CD14-positive monocyte (primary cell): Measurements from ENCODE around the gene NDUFB11. TPM values are rescaled to one million over a fixed set of nuclear protein-coding genes. Genes with fewer than 3 reads are reported as not detected.

Experiments
- DNase-seq, 3 donors: peaks; one replicate each; pipeline ENCODE4 v3.0.0-alpha.2; 2011 to 2022
- H2AFZ ChIP-seq: 2 replicates; pipeline ENCODE4 v1.6.0; 2012; ENCODE audit warnings: mild to moderate bottlenecking, low read depth, low read length, inconsistent platforms; ENCODE audit not compliant: insufficient read depth, poor library complexity, severe bottlenecking
- H3K27ac ChIP-seq, 2 donors: 1 replicate in 1 of 2; 2 replicates in 1 of 2; pipeline ENCODE4 v1.5.1; 2012 to 2013; ENCODE audit warnings: low read length in 2 of 2, control low read depth in 1 of 2, inconsistent platforms in 1 of 2, low read depth in 1 of 2, mild to moderate bottlenecking in 1 of 2
- H3K27me3 ChIP-seq, 2 donors: one replicate each; pipeline versions ENCODE4 v1.6.0 to v1.6.1; 2011 to 2013; ENCODE audit warnings: low read length in 2 of 2; ENCODE audit not compliant: control insufficient read depth in 2 of 2, insufficient read depth in 2 of 2
- H3K36me3 ChIP-seq, 2 donors: replicated peaks in 1 of 2; 1 replicate in 1 of 2; 2 replicates in 1 of 2; pipeline versions ENCODE4 v1.5.1 to v1.6.1; 2012 to 2013; ENCODE audit warnings: low read length in 2 of 2, control low read depth in 1 of 2, inconsistent platforms in 1 of 2, mild to moderate bottlenecking in 1 of 2; ENCODE audit not compliant: insufficient read depth in 2 of 2, control insufficient read depth in 1 of 2
- H3K4me1 ChIP-seq, 2 donors: 1 replicate in 1 of 2; 2 replicates in 1 of 2; pipeline versions ENCODE4 v1.5.1 to v1.6.1; 2012 to 2013; ENCODE audit warnings: low read length in 2 of 2, control low read depth in 1 of 2, inconsistent platforms in 1 of 2, mild to moderate bottlenecking in 1 of 2, moderate library complexity in 1 of 2; ENCODE audit not compliant: insufficient read depth in 2 of 2, control insufficient read depth in 1 of 2
- H3K4me2 ChIP-seq: replicated peaks from 2 replicates; pipeline ENCODE3; 2012; ENCODE audit warnings: low read length, moderate library complexity, mild to moderate bottlenecking; ENCODE audit not compliant: poor library complexity, severe bottlenecking; ENCODE audit errors: extremely low read depth
- H3K4me3 ChIP-seq, 3 experiments: fragments of 200-600 bp in 1 of 3; sonication (generic) in 1 of 3; replicated peaks in 1 of 3; 1 replicate in 2 of 3; 2 replicates in 1 of 3; pipeline ENCODE4 v1.5.1; 2011 to 2013; ENCODE audit warnings: low read length in 3 of 3, mild to moderate bottlenecking in 3 of 3, control low read depth in 2 of 3, low read depth in 2 of 3, inconsistent platforms in 1 of 3, moderate library complexity in 1 of 3
- H3K79me2 ChIP-seq: 2 replicates; pipeline ENCODE4 v1.6.0; 2012; ENCODE audit warnings: mild to moderate bottlenecking, control low read depth, inconsistent platforms, low read length, moderate library complexity; ENCODE audit not compliant: insufficient read depth
- H3K9ac ChIP-seq: 2 replicates; pipeline ENCODE4 v1.6.0; 2017; ENCODE audit warnings: low read length, mild to moderate bottlenecking; ENCODE audit not compliant: insufficient read depth, poor library complexity, severe bottlenecking
- H3K9me3 ChIP-seq, 2 donors: replicated peaks in 1 of 2; 1 replicate in 1 of 2; 2 replicates in 1 of 2; pipeline versions ENCODE4 v1.5.1 to v1.6.1; 2012 to 2013; ENCODE audit warnings: low read length in 2 of 2, control low read depth in 1 of 2; ENCODE audit not compliant: control insufficient read depth in 1 of 2, insufficient read depth in 1 of 2
- H4K20me1 ChIP-seq: 2 replicates; pipeline ENCODE4 v1.6.0; 2012; ENCODE audit warnings: mild to moderate bottlenecking, low read length, control low read depth, moderate library complexity; ENCODE audit not compliant: insufficient read depth
- H3K27ac Mint-ChIP-seq, 7 donors: one replicate each; pipeline ENCODE4 v1.8.0; 2020; ENCODE audit warnings: mild to moderate bottlenecking in 7 of 7, mixed read lengths in 7 of 7, moderate library complexity in 6 of 7, inconsistent platforms in 2 of 7
- H3K27me3 Mint-ChIP-seq, 3 donors: one replicate each; pipeline ENCODE4 v1.8.0; 2021 to 2022; ENCODE audit warnings: low read depth in 3 of 3, mild to moderate bottlenecking in 3 of 3, mixed read lengths in 3 of 3, moderate library complexity in 3 of 3, inconsistent platforms in 1 of 3
- H3K36me3 Mint-ChIP-seq, 2 donors: one replicate each; pipeline ENCODE4 v1.8.0; 2020; ENCODE audit warnings: mixed read lengths in 2 of 2, inconsistent platforms in 1 of 2, mild to moderate bottlenecking in 1 of 2
- H3K4me1 Mint-ChIP-seq: one replicate; pipeline ENCODE4 v1.8.0; 2020; ENCODE audit warnings: mild to moderate bottlenecking, mixed read lengths
- H3K4me3 Mint-ChIP-seq, 2 donors: one replicate each; pipeline ENCODE4 v1.8.0; 2020; ENCODE audit warnings: mild to moderate bottlenecking in 2 of 2, mixed read lengths in 2 of 2, moderate library complexity in 1 of 2
- H3K9me3 Mint-ChIP-seq, 7 donors: one replicate each; pipeline ENCODE4 v1.8.0; 2020 to 2022; ENCODE audit warnings: mixed read lengths in 7 of 7, mild to moderate bottlenecking in 6 of 7, moderate library complexity in 6 of 7, inconsistent platforms in 2 of 7
- WGBS: methylation state at CpG from one replicate; pipeline ENCODE4 v1.1.5; 2013; ENCODE audit warnings: missing lambda C conversion rate; ENCODE audit not compliant: insufficient coverage; 5-methylcytosine and 5-hydroxymethylcytosine counted together
- intact Hi-C, 2 donors: fragments of 100-400 bp; cut with micrococcal nuclease; formaldehyde crosslinking; loops; one replicate each; pipeline versions ENCODE4 v1.15.0 to v1.15.1; 2023
- polyA plus RNA-seq, 3 donors: library from polyadenylated mRNA; depleted of rRNA in 1 of 3; unstranded in 2 of 3; stranded (reverse) in 1 of 3; fragments of 300-500 nt in 2 of 3; fragments of >200 nt in 1 of 3; fragmentation: Illumina TruSeq in 2 of 3; gene quantifications; 1 replicate in 2 of 3; 2 replicates in 1 of 3; pipeline ENCODE4 v1.2.3, GENCODE V29; 2012 to 2021
- TF ChIP-seq, protein P1 (sequence below): fragments of 200-600 bp; IDR thresholded peaks from one replicate; pipeline ENCODE4 v1.8.0; 2022; ENCODE audit warnings: antibody characterized with exemption, mild to moderate bottlenecking

NDUFB11 gene
- polyA plus RNA-seq, 3 donors, result 35.2 to 139 (median 104) TPM

DNA sequence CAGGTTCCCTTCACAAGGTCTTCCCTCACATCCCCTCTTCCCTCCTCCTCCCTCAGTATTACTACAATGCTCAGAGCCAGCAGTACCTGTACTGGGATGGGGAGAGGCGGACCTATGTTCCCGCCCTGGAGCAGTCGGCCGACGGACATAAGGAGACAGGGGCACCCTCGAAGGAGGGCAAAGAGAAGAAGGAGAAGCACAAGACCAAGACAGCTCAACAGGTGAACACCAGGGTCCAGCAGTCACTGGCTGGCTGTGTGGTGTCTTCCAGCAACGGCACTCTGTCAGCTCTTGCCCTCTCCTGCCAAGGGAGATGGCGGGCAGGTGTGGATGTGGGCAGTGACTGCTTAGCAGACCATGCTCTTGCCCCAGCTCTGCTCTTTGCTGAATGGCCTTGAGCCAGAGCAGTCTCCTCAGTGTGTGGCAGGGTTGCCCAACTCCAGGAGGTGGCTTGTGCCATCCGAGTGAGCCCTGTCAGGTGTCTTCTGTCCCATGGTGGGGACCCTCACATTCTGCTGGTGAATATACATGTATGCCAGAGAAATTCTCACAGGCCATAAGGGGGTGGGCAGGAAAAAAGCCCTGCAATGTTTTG lies 37.7 kb upstream of the NDUFB11 start:
- H3K27ac ChIP-seq, result no peak overlapping the region
- H3K4me1 Mint-ChIP-seq, result no peaks in the 10 kb centered on the region
- H3K79me2 ChIP-seq, result no peaks in the 10 kb centered on the region
- TF ChIP-seq, protein P1, sequence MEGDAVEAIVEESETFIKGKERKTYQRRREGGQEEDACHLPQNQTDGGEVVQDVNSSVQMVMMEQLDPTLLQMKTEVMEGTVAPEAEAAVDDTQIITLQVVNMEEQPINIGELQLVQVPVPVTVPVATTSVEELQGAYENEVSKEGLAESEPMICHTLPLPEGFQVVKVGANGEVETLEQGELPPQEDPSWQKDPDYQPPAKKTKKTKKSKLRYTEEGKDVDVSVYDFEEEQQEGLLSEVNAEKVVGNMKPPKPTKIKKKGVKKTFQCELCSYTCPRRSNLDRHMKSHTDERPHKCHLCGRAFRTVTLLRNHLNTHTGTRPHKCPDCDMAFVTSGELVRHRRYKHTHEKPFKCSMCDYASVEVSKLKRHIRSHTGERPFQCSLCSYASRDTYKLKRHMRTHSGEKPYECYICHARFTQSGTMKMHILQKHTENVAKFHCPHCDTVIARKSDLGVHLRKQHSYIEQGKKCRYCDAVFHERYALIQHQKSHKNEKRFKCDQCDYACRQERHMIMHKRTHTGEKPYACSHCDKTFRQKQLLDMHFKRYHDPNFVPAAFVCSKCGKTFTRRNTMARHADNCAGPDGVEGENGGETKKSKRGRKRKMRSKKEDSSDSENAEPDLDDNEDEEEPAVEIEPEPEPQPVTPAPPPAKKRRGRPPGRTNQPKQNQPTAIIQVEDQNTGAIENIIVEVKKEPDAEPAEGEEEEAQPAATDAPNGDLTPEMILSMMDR, result no peak
- DNase-seq, result no peak
- no peak overlapping the region for H3K4me3 ChIP-seq
- H3K27ac Mint-ChIP-seq, result no peak overlapping the region
- H4K20me1 ChIP-seq, result peaks cover 4% of the 10 kb centered on the region
- H3K4me3 Mint-ChIP-seq, result no peak overlapping the region
- H3K36me3 Mint-ChIP-seq, result peaks cover 64 to 83% of the 10 kb centered on the region in 2 donors
- no peak overlapping the region for H3K9ac ChIP-seq
- intact Hi-C loops, result no loop called here
- peaks cover 0 to 43% (median 0%) of the 10 kb centered on the region in 3 donors for H3K27me3 Mint-ChIP-seq
- 100% methylated on average over 1 of the region's 9 CpGs for WGBS
- H3K4me2 ChIP-seq, result no peak overlapping the region
- no peaks in the 10 kb centered on the region for H3K27me3 ChIP-seq
- H3K9me3 Mint-ChIP-seq, result peaks cover 0 to 4% (median 0%) of the 10 kb centered on the region in 7 donors
- H3K9me3 ChIP-seq, result no peaks in the 10 kb centered on the region
- H3K4me1 ChIP-seq, result no peaks in the 10 kb centered on the region
- peaks cover 66 to 90% of the 10 kb centered on the region in 2 donors for H3K36me3 ChIP-seq
- H2AFZ ChIP-seq, result no peak overlapping the region

DNA sequence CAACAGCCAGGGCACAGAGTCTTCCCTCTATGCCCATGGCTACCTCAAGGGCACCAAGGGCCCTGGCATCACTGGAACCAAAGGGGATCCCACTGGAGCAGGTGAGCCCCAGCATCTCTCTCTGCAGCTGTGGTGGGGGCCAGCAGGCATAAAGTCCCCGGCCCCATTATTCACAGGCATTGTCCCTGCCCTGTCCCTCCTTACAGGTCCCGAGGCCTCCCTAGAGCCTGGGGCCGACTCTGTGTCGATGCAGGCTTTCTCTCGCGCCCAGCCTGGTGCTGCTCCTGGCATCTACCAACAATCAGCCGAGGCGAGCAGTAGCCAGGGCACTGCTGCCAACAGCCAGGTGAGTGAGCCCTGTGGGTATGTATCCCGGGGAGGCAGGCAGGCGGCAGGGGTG lies 36.8 kb upstream of the NDUFB11 start:
- H4K20me1 ChIP-seq, result peaks cover 6% of the 10 kb centered on the region
- no peaks in the 10 kb centered on the region for H3K79me2 ChIP-seq
- no peaks in the 10 kb centered on the region for H3K4me1 ChIP-seq
- TF ChIP-seq, protein P1, result no peak
- 100% methylated on average over 4 of the region's 10 CpGs for WGBS
- no peak for DNase-seq
- Mint-ChIP-seq H3K9me3 (peaks cover 0 to 4% (median 0%) of the 10 kb centered on the region in 7 donors), H3K4me1 (no peaks in the 10 kb centered on the region), H3K36me3 (peaks cover 66 to 85% of the 10 kb centered on the region in 2 donors), H3K27me3 (peaks cover 0 to 47% (median 0%) of the 10 kb centered on the region in 3 donors), H3K4me3 (no peak overlapping the region), H3K27ac (peak overlapping the region in 1 of 7 donors; percentile 33)
- no peak overlapping the region for H3K9ac ChIP-seq
- no peak overlapping the region for H3K4me3 ChIP-seq
- H2AFZ ChIP-seq, result no peak overlapping the region
- no peaks in the 10 kb centered on the region for H3K9me3 ChIP-seq
- intact Hi-C loops, result no loop called here
- H3K36me3 ChIP-seq, result peaks cover 72 to 90% of the 10 kb centered on the region in 2 donors
- no peak overlapping the region for H3K4me2 ChIP-seq
- no peak overlapping the region for H3K27ac ChIP-seq
- H3K27me3 ChIP-seq, result no peaks in the 10 kb centered on the region
